Endothelial cell of umbilical vein (primary cell): ENCODE data around the gene SEC24C. TPM values are rescaled to one million over a fixed set of nuclear protein-coding genes. Genes with fewer than 3 reads are reported as not detected.

ENCODE experiments used
- BruUV-seq: library from RNA; stranded (reverse); fragments of 400-500 nt; replicated peaks from 2 replicates; lab custom pipeline; 2021; lab: Mats Ljungman, UMichigan
- CTCF ChIA-PET: fragments of 300-600, 350-600 bp; sonication (Branson Sonifier 250); formaldehyde crosslinking; loops from one replicate; lab custom pipeline; 2021; ENCODE audit warnings: antibody characterized with exemption, inconsistent platforms; lab: Charles Lee
- POLR2A ChIA-PET: fragments of 300-600, 350-600 bp; sonication (Branson Sonifier 250); formaldehyde crosslinking; loops from one replicate; lab custom pipeline; 2021; ENCODE audit warnings: antibody characterized with exemption, inconsistent platforms; lab: Charles Lee
- DNase-seq: peaks from one replicate; pipeline ENCODE4 v3.0.0-alpha.2; 2011; ENCODE audit warnings: low read depth, low spot score
- FAIRE-seq: peaks from 2 replicates; lab custom pipeline; 2011; peaks lifted over from hg19 to GRCh38; lab: Jason Lieb, UNC
- H2AFZ ChIP-seq: 2 replicates; pipeline ENCODE4 v1.6.0; 2012; ENCODE audit warnings: low read depth, low read length, control low read depth, inconsistent platforms
- H3K27ac ChIP-seq: 2 replicates; pipeline ENCODE4 v1.5.1; 2011; ENCODE audit warnings: low read depth, mild to moderate bottlenecking, control low read depth, low read length, moderate library complexity; ENCODE audit not compliant: insufficient read depth
- H3K27me3 ChIP-seq, 2 experiments: 2 replicates each; pipeline versions ENCODE4 v1.6.0 to v1.6.1; 2011; ENCODE audit warnings: low read length in 2 of 2, mixed read lengths in 1 of 2; ENCODE audit not compliant: control insufficient read depth in 2 of 2, insufficient read depth in 2 of 2
- H3K36me3 ChIP-seq, 2 experiments: 2 replicates in 1 of 2; 3 replicates in 1 of 2; pipeline ENCODE4 v1.5.1; 2011; ENCODE audit warnings: low read length in 2 of 2, mild to moderate bottlenecking in 1 of 2, moderate library complexity in 1 of 2; ENCODE audit not compliant: control insufficient read depth in 2 of 2, insufficient read depth in 2 of 2; ENCODE audit errors: extremely low read depth in 1 of 2
- H3K4me1 ChIP-seq: 3 replicates; pipeline ENCODE4 v1.5.1; 2011; ENCODE audit warnings: mild to moderate bottlenecking, low read length; ENCODE audit not compliant: control insufficient read depth, insufficient read depth; ENCODE audit errors: extremely low read depth
- H3K4me2 ChIP-seq: 2 replicates; pipeline ENCODE4 v1.6.1; 2011; ENCODE audit warnings: low read length, control low read depth, mixed read lengths; ENCODE audit not compliant: insufficient read depth
- H3K4me3 ChIP-seq, 3 experiments: fragments of 200-600 bp in 1 of 3; sonication (generic), shearing (Covaris generic) in 1 of 3; replicated peaks in 1 of 3; 2 replicates each; pipeline ENCODE4 v1.5.1; 2011 to 2016; ENCODE audit warnings: control low read depth in 3 of 3, low read length in 3 of 3, mild to moderate bottlenecking in 2 of 3, inconsistent platforms in 1 of 3, low read depth in 1 of 3, moderate library complexity in 1 of 3; ENCODE audit not compliant: insufficient read depth in 1 of 3
- H3K79me2 ChIP-seq: 2 replicates; pipeline ENCODE4 v1.6.0; 2012; ENCODE audit warnings: low read length, inconsistent platforms; ENCODE audit not compliant: control insufficient read depth, insufficient read depth
- H3K9ac ChIP-seq: replicated peaks from 2 replicates; pipeline ENCODE3; 2011; ENCODE audit warnings: low read length, control low read depth; ENCODE audit not compliant: insufficient read depth; ENCODE audit errors: extremely low read depth
- H3K9me1 ChIP-seq: replicated peaks from 3 replicates; pipeline ENCODE4 v1.6.0; 2011; ENCODE audit warnings: mild to moderate bottlenecking, low read length; ENCODE audit not compliant: control insufficient read depth, insufficient read depth; ENCODE audit errors: extremely low read depth
- H3K9me3 ChIP-seq: replicated peaks from 2 replicates; pipeline ENCODE4 v1.5.1; 2012; ENCODE audit warnings: low read length, inconsistent platforms; ENCODE audit not compliant: control insufficient read depth, insufficient read depth
- H4K20me1 ChIP-seq: replicated peaks from 2 replicates; pipeline ENCODE3; 2011; ENCODE audit warnings: mild to moderate bottlenecking, low read length; ENCODE audit not compliant: control insufficient read depth, insufficient read depth; ENCODE audit errors: extremely low read depth
- EZH2 ChIP-seq: IDR thresholded peaks from 2 replicates; pipeline ENCODE4 v1.6.1; 2012; ENCODE audit warnings: borderline replicate concordance, low read depth, mild to moderate bottlenecking, moderate library complexity, low read length, inconsistent platforms; ENCODE audit not compliant: severe bottlenecking
- FOS ChIP-seq: IDR thresholded peaks from 2 replicates; pipeline ENCODE4 v1.6.1; 2011; ENCODE audit warnings: mild to moderate bottlenecking, low read length, moderate library complexity, borderline replicate concordance; ENCODE audit not compliant: insufficient read depth
- GATA2 ChIP-seq: IDR thresholded peaks from 2 replicates; pipeline ENCODE4 v1.7.0; 2011; ENCODE audit warnings: low read depth, mild to moderate bottlenecking, moderate library complexity, mixed read lengths, low read length; ENCODE audit not compliant: insufficient read length, insufficient read depth
- JUN ChIP-seq: IDR thresholded peaks from 2 replicates; pipeline ENCODE4 v1.6.1; 2011; ENCODE audit warnings: borderline replicate concordance, low read depth; ENCODE audit not compliant: insufficient read length, insufficient read depth
- MYC ChIP-seq: IDR thresholded peaks from one replicate; pipeline ENCODE4 v1.6.1; 2011; ENCODE audit warnings: mild to moderate bottlenecking, low read depth, low read length
- POLR2A ChIP-seq: IDR thresholded peaks from 2 replicates; pipeline ENCODE4 v1.6.1; 2012; ENCODE audit warnings: low read depth, mild to moderate bottlenecking, control low read depth, low read length
- POLR2AphosphoS5 ChIP-seq: IDR thresholded peaks from 2 replicates; pipeline ENCODE4 v1.6.1; 2012; ENCODE audit warnings: low read depth, mild to moderate bottlenecking, control low read depth, low read length, moderate library complexity; ENCODE audit not compliant: insufficient read depth
- dilution Hi-C: fragments of 300-500 bp; cut with MboI; formaldehyde crosslinking; loops from one replicate; pipeline ENCODE4 v1.15.0; 2019; ENCODE audit warnings: low sequenced_read_pairs; ENCODE audit not compliant: extremely low pct_ligation_motif_present
- intact Hi-C: fragments of 100-400 bp; cut with micrococcal nuclease; formaldehyde crosslinking; loops from one replicate; pipeline ENCODE4 v1.10.0; 2022
- polyA plus RNA-seq, 4 experiments: library from polyadenylated mRNA; depleted of rRNA in 3 of 4; stranded (reverse) in 3 of 4; unstranded in 1 of 4; fragments of >200 nt; gene quantifications; 2 replicates each; pipeline versions ENCODE4 v1.2.1 to v1.2.3, GENCODE V29; 2011 to 2012; ENCODE audit warnings: missing spikeins in 1 of 4
- total RNA-seq: library from RNA; stranded (reverse); gene quantifications from 2 replicates; pipeline ENCODE4 v1.2.3, GENCODE V29; 2021
- TF ChIP-seq, protein P1 (sequence below): IDR thresholded peaks from 2 replicates; pipeline ENCODE4 v1.6.1; 2011; ENCODE audit not compliant: insufficient read depth, insufficient read length
- TF ChIP-seq, protein P2 (sequence below), 2 donors: IDR thresholded peaks; 1 replicate in 1 of 2; 2 replicates in 1 of 2; pipeline ENCODE4 v1.5.1; 2011; ENCODE audit warnings: low read length in 2 of 2, mild to moderate bottlenecking in 2 of 2, moderate library complexity in 2 of 2, control low read depth in 1 of 2, inconsistent platforms in 1 of 2, low read depth in 1 of 2; ENCODE audit not compliant: insufficient read depth in 1 of 2; ENCODE audit errors: extremely low read depth in 1 of 2

The SEC24C gene
- total and polyA plus RNA-seq, 2 donors (not counting 3 experiments of a cell fraction or from before 2014, with no cell fraction given) = 95.5 to 108 TPM

DNA sequence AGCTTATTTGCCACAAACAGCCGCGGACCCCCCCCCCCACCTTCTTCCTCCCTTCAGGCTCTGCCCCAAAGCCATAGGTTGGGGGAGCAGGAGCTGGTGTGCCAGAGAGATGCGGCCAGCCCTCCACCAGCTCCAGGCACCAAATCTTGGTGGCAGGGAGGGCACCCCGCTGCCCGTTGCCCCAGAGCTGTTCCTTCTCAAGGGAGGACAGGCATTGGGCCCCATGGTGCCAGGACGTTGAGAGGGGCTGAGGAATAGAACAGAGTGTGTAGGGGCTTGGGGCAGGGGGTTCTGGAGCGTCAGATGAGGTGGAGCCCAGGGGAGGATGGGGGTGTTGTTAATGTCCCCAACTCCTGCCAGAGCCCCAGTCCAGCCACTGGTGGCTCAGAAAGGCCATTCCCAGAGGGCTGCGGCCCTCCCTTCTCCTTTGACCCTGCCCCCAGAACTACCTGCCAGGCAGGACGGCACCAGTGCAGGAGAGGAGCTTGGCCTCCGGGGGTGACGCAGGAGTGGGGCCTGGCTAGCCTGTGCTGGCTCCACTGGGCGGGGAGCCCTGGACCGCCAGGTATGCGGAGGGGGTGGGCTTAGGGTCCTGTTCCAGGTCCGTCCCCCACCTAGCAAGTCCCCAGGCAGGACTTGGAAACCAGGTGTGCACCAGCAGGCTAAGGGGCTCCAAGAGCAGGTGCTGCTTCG is 10.0 kb upstream of the SEC24C start:
- peaks cover 7% of the 10 kb centered on the region for H3K4me1 ChIP-seq
- intact Hi-C loops = no loop called here
- ChIA-PET POLR2A (interaction anchor here (0.6 kb wide), 1 partner anchor 61 kb away, joined by 3 read pairs; no protein-coding TSS in a partner anchor), CTCF (interaction anchor here (1.6 kb wide), 1 partner anchor 9 kb away, joined by 4 read pairs; the partner anchor contains the start of gene SEC24C)
- H3K27ac ChIP-seq = no peak overlapping the region
- no peaks in the 10 kb centered on the region for H4K20me1 ChIP-seq
- H3K4me3 ChIP-seq = no peak overlapping the region
- peaks cover 0 to 17% of the 10 kb centered on the region in 2 experiments for H3K36me3 ChIP-seq
- H3K27me3 ChIP-seq = no peaks in the 10 kb centered on the region
- H3K9me1 ChIP-seq = no peaks in the 10 kb centered on the region
- no peak overlapping the region for H3K9ac ChIP-seq
- DNase-seq (no peak), FAIRE-seq (no peak)
- BruUV-seq = no TSS peak
- no peak overlapping the region for H2AFZ ChIP-seq
- no peaks in the 10 kb centered on the region for H3K9me3 ChIP-seq
- peaks cover 38% of the 10 kb centered on the region for H3K79me2 ChIP-seq
- H3K4me2 ChIP-seq = no peak overlapping the region
- TF ChIP-seq, protein P1, sequence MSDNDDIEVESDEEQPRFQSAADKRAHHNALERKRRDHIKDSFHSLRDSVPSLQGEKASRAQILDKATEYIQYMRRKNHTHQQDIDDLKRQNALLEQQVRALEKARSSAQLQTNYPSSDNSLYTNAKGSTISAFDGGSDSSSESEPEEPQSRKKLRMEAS = no peak
- TF ChIP-seq GATA2 (no peak), FOS (no peak), EZH2 (no peak), JUN (no peak), POLR2A (no peak), MYC (no peak), POLR2AphosphoS5 (no peak)
- TF ChIP-seq, protein P2, sequence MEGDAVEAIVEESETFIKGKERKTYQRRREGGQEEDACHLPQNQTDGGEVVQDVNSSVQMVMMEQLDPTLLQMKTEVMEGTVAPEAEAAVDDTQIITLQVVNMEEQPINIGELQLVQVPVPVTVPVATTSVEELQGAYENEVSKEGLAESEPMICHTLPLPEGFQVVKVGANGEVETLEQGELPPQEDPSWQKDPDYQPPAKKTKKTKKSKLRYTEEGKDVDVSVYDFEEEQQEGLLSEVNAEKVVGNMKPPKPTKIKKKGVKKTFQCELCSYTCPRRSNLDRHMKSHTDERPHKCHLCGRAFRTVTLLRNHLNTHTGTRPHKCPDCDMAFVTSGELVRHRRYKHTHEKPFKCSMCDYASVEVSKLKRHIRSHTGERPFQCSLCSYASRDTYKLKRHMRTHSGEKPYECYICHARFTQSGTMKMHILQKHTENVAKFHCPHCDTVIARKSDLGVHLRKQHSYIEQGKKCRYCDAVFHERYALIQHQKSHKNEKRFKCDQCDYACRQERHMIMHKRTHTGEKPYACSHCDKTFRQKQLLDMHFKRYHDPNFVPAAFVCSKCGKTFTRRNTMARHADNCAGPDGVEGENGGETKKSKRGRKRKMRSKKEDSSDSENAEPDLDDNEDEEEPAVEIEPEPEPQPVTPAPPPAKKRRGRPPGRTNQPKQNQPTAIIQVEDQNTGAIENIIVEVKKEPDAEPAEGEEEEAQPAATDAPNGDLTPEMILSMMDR (IDR thresholded peaks at IDR 0.05; ENCODE audit: extremely low read depth in 1 of 2, insufficient read depth in 1 of 2, low read depth in 1 of 2, low read length in 2 of 2) = no peak
- dilution Hi-C loops = no loop called here
